K562 (cell line): ENCODE results near the gene ZFAND2B. TPM values are rescaled to one million over a fixed set of nuclear protein-coding genes. Genes with fewer than 3 reads are reported as not detected.
A peak's percentile ranks its signal among the peaks of the same experiment; 100 is the strongest.

ENCODE experiments used
- BRCA1 ChIP-seq, 2 experiments: fragments of 450-650 bp in 1 of 2; sonication (generic) in 1 of 2; formaldehyde crosslinking in 1 of 2; IDR thresholded peaks; 2 replicates each; pipeline versions ENCODE4 v1.5.0 to v1.6.1; 2017 to 2020; ENCODE audit warnings: mild to moderate bottlenecking in 1 of 2, missing genetic modification reagents in 1 of 2
- E2F4 ChIP-seq: sonication (generic); formaldehyde crosslinking; IDR thresholded peaks from 2 replicates; pipeline ENCODE4 v1.8.0; 2022; ENCODE audit warnings: mild to moderate bottlenecking, low read depth, missing genetic modification reagents
- ELK3 ChIP-seq: fragments of 450-650 bp; formaldehyde crosslinking; IDR thresholded peaks from 2 replicates; pipeline ENCODE4 v1.4.0; 2020; ENCODE audit warnings: mild to moderate bottlenecking
- FOXJ3 ChIP-seq: sonication (generic); formaldehyde crosslinking; IDR thresholded peaks from 2 replicates; pipeline ENCODE4 v1.4.0; 2020; ENCODE audit warnings: mild to moderate bottlenecking, missing genetic modification reagents
- GABPB2 ChIP-seq: fragments of 250-450 bp; sonication (Bioruptor Pico); conservative IDR thresholded peaks from 2 replicates; pipeline ENCODE4 v1.5.1; 2021; ENCODE audit warnings: mild to moderate bottlenecking
- GATA2 ChIP-seq: sonication (generic); formaldehyde crosslinking; IDR thresholded peaks from 2 replicates; pipeline ENCODE4 v1.4.0; 2020; ENCODE audit warnings: mild to moderate bottlenecking, missing genetic modification reagents
- HDAC1 ChIP-seq, 2 experiments: fragments of 450-650 bp; IDR thresholded peaks; 2 replicates each; pipeline ENCODE4 v1.6.1; 2016 to 2017; ENCODE audit warnings: inconsistent platforms in 1 of 2, mild to moderate bottlenecking in 1 of 2, moderate library complexity in 1 of 2
- MXI1 ChIP-seq: IDR thresholded peaks from 2 replicates; pipeline ENCODE4 v1.6.1; 2011; ENCODE audit warnings: low read depth, mild to moderate bottlenecking, improper control_type of control experiment, low read length
- NR2F6 ChIP-seq: fragments of 450-650 bp; formaldehyde crosslinking; IDR thresholded peaks from 2 replicates; pipeline ENCODE4 v1.4.0; 2020; ENCODE audit warnings: mild to moderate bottlenecking
- PCBP2 ChIP-seq: fragments of 200-400 bp; formaldehyde crosslinking; IDR thresholded peaks from 2 replicates; pipeline ENCODE4 v1.6.1; 2018; ENCODE audit warnings: low read length, low read depth, mild to moderate bottlenecking, moderate library complexity; ENCODE audit not compliant: poor library complexity, severe bottlenecking
- RUNX1 ChIP-seq: sonication (generic); IDR thresholded peaks from 2 replicates; pipeline ENCODE4 v1.6.1; 2016; ENCODE audit warnings: antibody characterized with exemption, low read depth
- SAFB ChIP-seq: fragments of 200-400 bp; formaldehyde crosslinking; IDR thresholded peaks from 2 replicates; pipeline ENCODE4 v1.6.1; 2017; ENCODE audit warnings: low read depth, low read length, borderline replicate concordance
- SMAD2 ChIP-seq: fragments of 150-350 bp; IDR thresholded peaks from 2 replicates; pipeline ENCODE4 v1.6.1; 2014; ENCODE audit warnings: low read depth, mild to moderate bottlenecking, low read length
- THRB ChIP-seq: fragments of 450-650 bp; formaldehyde crosslinking; conservative IDR thresholded peaks from 2 replicates; pipeline ENCODE4 v1.4.0; 2022; ENCODE audit warnings: mild to moderate bottlenecking, missing genetic modification characterization
- ZFP1 ChIP-seq: fragments of 450-650 bp; formaldehyde crosslinking; IDR thresholded peaks from 2 replicates; pipeline ENCODE4 v1.4.0; 2020; ENCODE audit warnings: mild to moderate bottlenecking, mixed read lengths
- ZNF280A ChIP-seq: fragments of 450-650 bp; IDR thresholded peaks from 2 replicates; pipeline ENCODE4 v1.6.1; 2018; ENCODE audit warnings: mild to moderate bottlenecking, low read depth; ENCODE audit not compliant: partially characterized antibody
- ZNF282 ChIP-seq: sonication (generic); formaldehyde crosslinking; IDR thresholded peaks from 2 replicates; pipeline ENCODE4 v1.8.1; 2023; ENCODE audit warnings: missing genetic modification reagents
- ZNF354B ChIP-seq: fragments of 250-450 bp; sonication (Bioruptor Pico); IDR thresholded peaks from 2 replicates; pipeline ENCODE4 v1.4.0; 2020
- ZNF518B ChIP-seq: fragments of 250-450 bp; sonication (Bioruptor Pico); IDR thresholded peaks from 2 replicates; pipeline ENCODE4 v1.5.0; 2021; ENCODE audit warnings: mild to moderate bottlenecking, moderate library complexity
- ZNF707 ChIP-seq: fragments of 250-450 bp; sonication (Bioruptor Pico); conservative IDR thresholded peaks from 2 replicates; pipeline ENCODE4 v1.8.0; 2022; ENCODE audit warnings: inconsistent platforms, mild to moderate bottlenecking, moderate library complexity
- ZNF766 ChIP-seq: fragments of 200-800 bp; sonication (Bioruptor generic); conservative IDR thresholded peaks from 2 replicates; pipeline ENCODE4 v1.6.1; 2016; ENCODE audit warnings: missing genetic modification characterization, missing compliant biosample characterization
- polyA plus RNA-seq, 8 experiments: library from polyadenylated mRNA; depleted of rRNA in 4 of 8; stranded (reverse) in 5 of 8; unstranded in 3 of 8; fragments of >200 nt; fragmentation: Nextera tagmentation in 2 of 8; fragmentation: Illumina TruSeq in 1 of 8; extraction: Ambion mirVana in 2 of 8; extraction: Trizol in 1 of 8; gene quantifications; 2 replicates each; pipeline versions ENCODE4 v1.2.1 to v1.2.3, GENCODE V29; 2011 to 2014; ENCODE audit warnings: inconsistent platforms in 1 of 8, missing spikeins in 1 of 8
- total RNA-seq, 7 experiments: library from RNA; depleted of rRNA in 6 of 7; stranded (reverse); fragments of >200 nt in 6 of 7; fragmentation: Illumina TruSeq in 2 of 7; extraction: Trizol in 2 of 7; gene quantifications; 2 replicates each; pipeline versions ENCODE4 v1.2.1 to v1.2.3, GENCODE V29; 2011 to 2021; ENCODE audit warnings: low replicate concordance in 1 of 7

ZFAND2B gene
- total and polyA plus RNA-seq, 9 of the 15 experiments (the other 6 are each of a cell fraction or from before 2014, with no cell fraction given): 9.9 to 33.3 (median 26.1) TPM

GRCh38 chr2:219218217-219218731 is 11.7 kb downstream of the ZFAND2B start (continued):
- TF ChIP-seq E2F4 (CRISPR knock-in tag): no peak
- no peak for TF ChIP-seq THRB
- no peak for TF ChIP-seq ZNF280A
- TF ChIP-seq PCBP2: no peak
- TF ChIP-seq ZNF518B (CRISPR knock-in tag): no peak
- no peak for TF ChIP-seq ZNF282
- TF ChIP-seq RUNX1: no peak
- TF ChIP-seq ZFP1: no peak
- TF ChIP-seq NR2F6 (CRISPR knock-in tag): no peak
- TF ChIP-seq MXI1: no peak
- no peak for TF ChIP-seq ZNF707 (CRISPR knock-in tag)
- TF ChIP-seq GABPB2 (CRISPR knock-in tag): no peak
- no peak for TF ChIP-seq BRCA1 (IDR thresholded peaks at IDR 0.05)
- TF ChIP-seq BRCA1 (CRISPR knock-in tag; IDR thresholded peaks at IDR 0.05): no peak
- TF ChIP-seq ZNF354B (CRISPR knock-in tag): no peak
- no peak for TF ChIP-seq SMAD2
- no peak for TF ChIP-seq SAFB
- no peak for TF ChIP-seq ELK3 (CRISPR knock-in tag)
- TF ChIP-seq ZNF766 (CRISPR knock-in tag): no peak; the same call in 1 of the 2 replicates
- no peak for TF ChIP-seq FOXJ3 (CRISPR knock-in tag)
- TF ChIP-seq HDAC1 (IDR thresholded peaks at IDR 0.05): peak in 1 of 2 experiments; percentile 62; a peak in 1 of 4 replicates
- no peak for TF ChIP-seq GATA2 (CRISPR knock-in tag)
